HG03520 (cell line): ENCODE measurements around the gene ALKBH3.

Experiments
- ATAC-seq: cut with Tn5 transposase; IDR thresholded peaks from one replicate; pipeline ENCODE4 v1.9.1; 2021; ENCODE audit warnings: mild to moderate bottlenecking, moderate library complexity; ENCODE audit not compliant: unreplicated experiment

ALKBH3 gene

GRCh38 chr11:43936076-43936475 lies 55.4 kb downstream of the ALKBH3 start:
- no peak for ATAC-seq

DNA sequence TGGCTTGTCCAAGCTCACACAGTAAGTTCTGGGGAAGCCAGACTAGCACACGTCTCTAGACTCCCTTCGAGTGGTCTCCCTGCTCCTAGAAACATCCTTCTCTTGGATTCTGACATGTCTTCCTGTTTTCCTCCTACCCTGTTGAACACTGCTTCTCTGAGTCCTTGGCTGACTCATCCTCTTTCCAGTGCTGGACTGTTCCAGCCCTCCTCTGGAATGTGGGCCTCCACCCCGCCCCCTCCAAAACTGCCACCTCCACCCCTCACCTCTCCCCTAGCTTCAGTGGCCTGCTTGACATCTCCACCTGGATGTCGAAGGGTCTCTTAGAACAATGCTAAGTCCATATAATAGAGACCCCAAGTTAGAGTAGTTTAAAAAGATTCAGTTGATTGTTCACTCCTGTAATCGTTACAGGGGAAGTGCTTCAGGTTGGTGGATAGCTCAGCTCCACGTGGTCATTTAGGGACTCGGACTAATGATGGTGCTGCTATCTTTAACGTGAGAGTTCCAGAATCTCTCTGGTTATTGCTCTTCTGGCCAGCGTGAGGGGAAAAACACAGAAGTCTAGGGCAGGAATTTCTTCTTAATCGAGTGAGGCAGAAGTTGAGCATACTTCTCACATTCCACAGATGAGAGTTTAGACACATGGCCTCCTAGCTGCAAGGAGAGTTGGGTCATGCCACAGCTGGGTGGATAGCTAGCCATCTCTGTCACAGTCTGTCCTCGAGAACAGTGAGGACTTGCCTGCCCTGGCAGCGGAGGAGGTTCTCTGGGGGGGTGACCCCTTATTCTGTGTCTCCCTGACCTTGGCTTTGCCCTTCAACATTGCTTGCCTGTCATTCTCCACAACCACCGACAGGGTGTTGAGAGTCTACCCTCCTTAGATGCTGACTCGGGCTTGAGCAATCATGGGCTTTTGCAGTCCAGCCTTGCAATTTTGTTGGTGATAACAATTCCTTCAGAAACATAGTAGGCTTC lies 57.1 kb downstream of the ALKBH3 start:
- no peak for ATAC-seq

- no peak for ATAC-seq
These were observed 60.8 kb downstream of the ALKBH3 start for GRCh38 chr11:43941257-43941994.

- ATAC-seq: no peak
These were observed 62.2 kb downstream of the ALKBH3 start for GRCh38 chr11:43942662-43943371.

GRCh38 chr11:43943372-43943930 lies 62.8 kb downstream of the ALKBH3 start:
- no peak for ATAC-seq

- no peak for ATAC-seq
These were observed 63.5 kb downstream of the ALKBH3 start for GRCh38 chr11:43943931-43944751.

DNA sequence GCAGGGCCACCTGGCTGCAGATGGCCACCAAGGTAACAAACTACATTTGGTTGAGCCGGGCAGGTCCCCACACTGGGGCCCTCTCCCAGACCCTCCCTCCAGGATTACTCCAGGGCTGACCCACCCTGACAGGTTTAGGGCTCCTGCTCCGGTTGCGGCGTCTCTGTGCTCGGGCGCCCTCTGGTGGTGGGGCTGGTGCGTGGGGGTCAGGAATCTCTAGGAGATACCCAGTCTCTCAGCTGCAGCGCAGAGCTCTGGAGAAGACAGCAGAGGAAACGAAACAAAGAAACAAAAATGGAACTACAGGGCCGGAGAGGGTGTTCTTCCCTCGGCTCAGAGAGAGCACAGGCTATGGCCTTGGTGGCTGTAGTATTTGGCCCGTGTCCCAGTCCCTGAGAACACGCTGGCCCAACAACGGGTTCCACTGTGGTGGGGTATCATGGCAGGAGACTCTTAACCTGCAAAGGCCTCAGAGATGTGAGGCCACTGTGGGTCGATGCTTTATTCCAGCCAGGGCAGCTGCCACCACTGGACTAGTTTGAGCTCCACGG lies 64.2 kb downstream of the ALKBH3 start:
- ATAC-seq: no peak

GRCh38 chr11:43947003-43947500 lies 66.4 kb downstream of the ALKBH3 start:
- ATAC-seq: no peak

- ATAC-seq: no peak
These were observed 67.2 kb downstream of the ALKBH3 start for GRCh38 chr11:43947815-43948214.

GRCh38 chr11:43948341-43949225 lies 68.0 kb downstream of the ALKBH3 start:
- no peak for ATAC-seq

GRCh38 chr11:43950311-43950855 lies 69.8 kb downstream of the ALKBH3 start:
- no peak for ATAC-seq

- ATAC-seq: no peak
These were observed 70.6 kb downstream of the ALKBH3 start for GRCh38 chr11:43951231-43951630.

DNA sequence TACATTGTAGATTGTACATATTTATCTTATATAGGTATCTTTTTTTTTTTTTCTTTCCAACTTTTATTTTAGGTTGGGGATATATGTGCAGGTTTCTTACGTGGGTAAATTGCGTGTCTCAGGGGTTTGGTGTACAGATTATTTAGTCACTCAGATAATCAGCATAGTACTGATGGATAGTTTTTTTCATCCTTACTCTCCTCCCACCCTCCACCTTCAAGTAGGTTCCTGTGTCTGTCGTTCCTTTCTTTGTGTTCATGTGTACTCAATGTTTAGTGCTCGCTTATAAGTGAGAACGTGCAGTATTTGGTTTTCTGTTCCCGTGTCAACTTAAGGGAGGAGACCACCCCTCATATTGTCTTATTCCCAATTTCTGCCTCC lies 71.4 kb downstream of the ALKBH3 start:
- ATAC-seq: no peak

DNA sequence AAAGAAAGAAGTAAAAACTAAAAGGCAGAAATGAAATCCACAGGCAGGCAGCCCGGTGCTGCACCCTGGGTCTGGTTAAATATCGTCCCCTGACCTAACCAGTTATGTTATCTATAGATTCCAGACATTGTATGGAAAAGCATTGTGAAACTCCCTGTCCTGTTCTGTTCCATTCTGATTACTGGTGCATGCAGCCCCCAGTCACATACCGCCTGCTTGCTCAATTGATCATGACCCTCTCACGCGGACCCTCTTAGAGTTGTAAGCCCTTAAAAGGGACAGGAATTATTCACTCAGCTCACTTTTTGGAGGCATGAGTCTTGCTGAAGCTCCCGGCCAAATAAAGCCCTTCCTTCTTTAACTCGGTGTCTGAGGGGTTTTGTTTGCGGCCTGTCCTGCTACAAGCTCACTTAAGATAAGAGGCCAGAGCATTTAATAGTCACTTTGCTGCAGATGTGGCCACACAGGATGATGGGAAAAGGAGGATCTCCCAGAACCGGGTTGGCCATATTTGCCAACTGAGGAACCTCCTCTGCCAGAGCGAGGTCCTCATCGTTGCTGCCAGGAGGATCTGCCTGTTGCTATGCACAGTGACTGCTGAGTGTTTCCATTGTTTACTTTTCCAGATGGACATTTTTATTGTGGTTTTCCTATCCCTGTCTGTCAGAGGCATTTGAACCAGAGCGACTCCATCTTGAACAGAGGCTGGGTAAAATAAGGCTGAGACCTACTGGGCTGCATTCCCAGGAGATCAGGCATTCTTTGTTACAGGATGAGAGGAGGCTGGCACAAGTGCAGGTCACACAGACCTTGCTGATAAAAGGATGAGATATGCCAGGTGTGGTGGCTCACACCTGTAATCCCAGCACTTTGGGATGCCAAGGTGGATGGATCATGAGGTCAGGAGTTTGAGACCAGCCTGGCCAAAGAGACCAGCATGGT lies 72.0 kb downstream of the ALKBH3 start:
- no peak for ATAC-seq

- ATAC-seq: no peak
These were observed 72.9 kb downstream of the ALKBH3 start for GRCh38 chr11:43953521-43953920.

DNA sequence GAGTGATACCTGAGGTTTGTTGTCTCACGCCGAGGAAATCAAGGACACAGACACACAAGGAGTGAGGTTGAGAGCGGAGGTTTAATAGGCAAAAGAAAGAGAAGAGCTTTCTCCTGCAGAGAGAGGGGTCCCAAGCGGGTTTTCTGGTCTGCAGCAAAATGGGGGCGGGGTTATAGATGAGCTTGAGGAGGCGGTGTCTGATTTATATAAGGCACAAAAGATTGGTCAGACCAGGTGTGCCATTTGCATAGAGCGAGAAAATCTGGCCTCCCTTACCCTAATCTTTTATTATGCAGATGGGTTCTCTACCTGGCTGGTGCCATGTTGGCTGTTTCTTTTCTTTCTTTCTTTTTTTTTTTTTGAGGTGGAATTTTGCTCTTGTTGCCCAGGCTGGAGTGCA lies 73.6 kb downstream of the ALKBH3 start:
- ATAC-seq: no peak

DNA sequence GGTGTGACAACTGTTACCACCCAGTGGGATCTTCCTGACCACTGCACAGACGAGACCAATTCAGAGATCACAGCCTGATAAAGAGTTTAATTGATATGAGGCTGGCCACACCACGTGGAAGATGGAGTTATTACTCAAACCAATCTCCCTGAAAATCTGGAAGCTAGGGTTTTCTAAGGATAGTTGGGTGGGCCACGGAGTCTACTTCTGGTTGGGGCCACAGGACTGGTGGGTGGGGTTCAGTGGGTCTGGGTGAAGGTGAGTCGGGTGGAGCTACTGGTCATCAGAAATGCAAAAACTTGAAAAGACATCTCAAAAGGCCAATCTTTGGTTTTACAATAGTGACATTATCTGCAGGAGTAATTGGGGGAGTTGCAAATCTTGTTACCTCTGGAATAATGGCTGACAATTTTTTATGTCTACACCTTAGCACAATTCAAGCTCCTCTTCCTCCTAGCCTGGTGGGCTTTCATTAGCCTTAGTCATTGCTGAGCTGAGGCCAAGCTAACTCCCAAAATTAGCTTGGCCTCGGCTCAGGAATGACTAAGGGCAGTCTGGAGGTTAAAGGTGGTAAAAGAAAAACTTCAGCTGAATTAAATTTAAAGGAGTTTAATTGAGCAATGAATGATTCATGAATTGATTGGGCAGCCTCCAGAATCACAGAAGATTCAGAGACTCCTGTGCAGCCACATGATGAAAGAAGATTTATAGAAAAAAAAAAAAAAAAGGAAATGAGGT lies 74.9 kb downstream of the ALKBH3 start:
- ATAC-seq: no peak
